IPS-11a (cell line): ENCODE results near the gene XPO1.
"Not testable (repeated sequence)": the region's sequence is repeated elsewhere in the genome, so short reads cannot be mapped to it uniquely, and the experiment has no call there.

Source experiments
- H3K4me3 ChIP-seq: one replicate; pipeline ENCODE4 v1.5.1; 2013; ENCODE audit warnings: low read depth, low read length, control low read depth

The XPO1 gene, protein sequence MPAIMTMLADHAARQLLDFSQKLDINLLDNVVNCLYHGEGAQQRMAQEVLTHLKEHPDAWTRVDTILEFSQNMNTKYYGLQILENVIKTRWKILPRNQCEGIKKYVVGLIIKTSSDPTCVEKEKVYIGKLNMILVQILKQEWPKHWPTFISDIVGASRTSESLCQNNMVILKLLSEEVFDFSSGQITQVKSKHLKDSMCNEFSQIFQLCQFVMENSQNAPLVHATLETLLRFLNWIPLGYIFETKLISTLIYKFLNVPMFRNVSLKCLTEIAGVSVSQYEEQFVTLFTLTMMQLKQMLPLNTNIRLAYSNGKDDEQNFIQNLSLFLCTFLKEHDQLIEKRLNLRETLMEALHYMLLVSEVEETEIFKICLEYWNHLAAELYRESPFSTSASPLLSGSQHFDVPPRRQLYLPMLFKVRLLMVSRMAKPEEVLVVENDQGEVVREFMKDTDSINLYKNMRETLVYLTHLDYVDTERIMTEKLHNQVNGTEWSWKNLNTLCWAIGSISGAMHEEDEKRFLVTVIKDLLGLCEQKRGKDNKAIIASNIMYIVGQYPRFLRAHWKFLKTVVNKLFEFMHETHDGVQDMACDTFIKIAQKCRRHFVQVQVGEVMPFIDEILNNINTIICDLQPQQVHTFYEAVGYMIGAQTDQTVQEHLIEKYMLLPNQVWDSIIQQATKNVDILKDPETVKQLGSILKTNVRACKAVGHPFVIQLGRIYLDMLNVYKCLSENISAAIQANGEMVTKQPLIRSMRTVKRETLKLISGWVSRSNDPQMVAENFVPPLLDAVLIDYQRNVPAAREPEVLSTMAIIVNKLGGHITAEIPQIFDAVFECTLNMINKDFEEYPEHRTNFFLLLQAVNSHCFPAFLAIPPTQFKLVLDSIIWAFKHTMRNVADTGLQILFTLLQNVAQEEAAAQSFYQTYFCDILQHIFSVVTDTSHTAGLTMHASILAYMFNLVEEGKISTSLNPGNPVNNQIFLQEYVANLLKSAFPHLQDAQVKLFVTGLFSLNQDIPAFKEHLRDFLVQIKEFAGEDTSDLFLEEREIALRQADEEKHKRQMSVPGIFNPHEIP (N-terminal part only)

DNA sequence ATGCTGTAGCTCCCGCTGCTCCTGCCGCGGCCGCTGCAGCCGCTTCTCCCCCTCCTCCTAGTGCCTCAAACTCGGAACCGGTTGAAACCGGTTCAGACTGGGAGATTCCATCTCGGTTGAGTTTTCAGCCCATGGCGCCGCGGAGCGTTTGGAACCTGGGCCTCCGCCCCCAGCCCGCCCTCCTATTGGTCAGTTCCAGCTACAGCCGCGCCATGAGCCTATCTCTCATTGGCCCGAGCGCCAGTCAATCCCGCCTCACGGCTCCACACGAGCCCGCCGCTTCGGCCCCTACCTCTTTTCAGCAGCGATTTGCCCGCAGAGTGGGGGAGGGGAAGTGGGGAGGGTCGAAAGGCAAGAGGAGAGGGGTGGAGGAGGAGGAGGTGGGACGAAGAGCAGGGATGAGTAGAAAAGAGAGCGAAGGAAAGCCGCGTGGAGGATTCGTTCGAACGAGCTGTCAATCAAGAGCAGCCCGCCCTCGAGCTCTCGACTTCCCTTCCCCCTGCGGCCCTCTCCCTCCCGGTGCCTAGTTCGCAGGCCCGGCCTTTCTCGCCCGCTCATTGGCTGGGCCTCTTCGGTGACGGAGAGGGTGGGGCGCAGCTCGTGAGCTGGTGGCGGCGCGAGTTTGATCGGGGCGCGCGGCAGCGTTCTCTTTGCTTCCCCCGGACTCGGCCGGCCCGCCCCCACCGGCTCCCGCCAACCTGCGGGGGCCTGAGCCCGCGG is at the start of gene XPO1:
XPO1 (minus strand) TSS at position 157 of the 720 bp plus-strand sequence. CDS start 4,459 bp downstream, outside the sequence.
- H3K4me3 ChIP-seq, result peak within 1 kb of the TSS; percentile 99

DNA sequence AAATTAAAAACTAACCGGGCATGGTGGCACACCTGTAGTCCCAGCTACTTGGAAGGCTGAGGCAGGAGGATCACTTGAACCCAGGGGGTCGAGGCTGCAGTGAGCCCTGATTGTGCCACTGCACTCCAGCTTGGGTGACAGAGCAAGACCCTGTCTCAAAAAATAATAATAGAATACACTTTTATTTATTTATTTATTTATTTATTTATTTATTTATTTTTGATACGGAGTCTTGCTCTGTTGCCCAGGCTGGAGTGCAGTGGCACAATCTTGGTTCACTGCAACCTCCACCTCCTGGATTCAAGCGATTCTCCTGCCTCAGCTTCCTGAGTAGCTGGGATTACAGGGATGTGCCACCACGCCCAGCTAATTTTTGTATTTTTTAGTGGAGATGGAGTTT is 48.8 kb upstream of the XPO1 start:
- H3K4me3 ChIP-seq, result not testable (repeated sequence)

DNA sequence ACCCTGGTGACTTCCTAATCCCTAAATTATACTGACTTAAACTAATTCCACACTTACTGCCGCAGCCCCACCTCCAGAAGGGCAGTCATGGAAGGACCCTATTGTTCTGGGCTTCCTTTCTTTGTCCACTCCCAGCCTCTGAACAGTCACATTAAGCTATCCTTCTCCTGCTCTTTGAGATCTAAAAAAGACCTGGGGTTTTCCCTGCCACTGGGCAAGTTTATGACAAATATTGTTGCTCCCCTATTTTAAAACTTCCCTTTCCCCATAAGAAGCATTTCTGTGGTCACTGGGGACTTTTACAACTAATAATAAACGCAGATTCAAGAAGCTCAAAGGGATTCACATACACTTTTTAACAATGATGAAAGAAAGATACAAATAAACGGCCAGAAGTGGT is 47.2 kb upstream of the XPO1 start:
- H3K4me3 ChIP-seq, result no peak overlapping the region

DNA sequence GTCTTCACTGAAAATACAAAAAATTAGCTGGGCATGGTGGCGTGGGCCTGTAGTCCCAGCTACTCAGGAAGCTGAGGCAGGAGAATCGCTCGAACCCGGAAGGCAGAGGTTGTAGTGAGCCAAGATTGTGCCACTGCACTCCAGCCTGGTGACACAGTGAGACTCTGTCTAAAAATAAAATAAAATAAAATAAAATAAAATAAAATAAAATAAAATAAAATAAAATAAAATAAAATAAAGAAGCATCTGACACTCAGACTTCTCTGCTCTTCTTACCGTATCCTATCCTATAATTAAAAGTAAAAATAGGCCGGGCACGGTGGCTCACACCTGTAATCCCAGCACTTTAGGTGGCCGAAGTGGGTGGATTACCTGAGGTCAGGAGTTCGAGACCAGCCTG is 46.2 kb upstream of the XPO1 start:
- not testable (repeated sequence) for H3K4me3 ChIP-seq

DNA sequence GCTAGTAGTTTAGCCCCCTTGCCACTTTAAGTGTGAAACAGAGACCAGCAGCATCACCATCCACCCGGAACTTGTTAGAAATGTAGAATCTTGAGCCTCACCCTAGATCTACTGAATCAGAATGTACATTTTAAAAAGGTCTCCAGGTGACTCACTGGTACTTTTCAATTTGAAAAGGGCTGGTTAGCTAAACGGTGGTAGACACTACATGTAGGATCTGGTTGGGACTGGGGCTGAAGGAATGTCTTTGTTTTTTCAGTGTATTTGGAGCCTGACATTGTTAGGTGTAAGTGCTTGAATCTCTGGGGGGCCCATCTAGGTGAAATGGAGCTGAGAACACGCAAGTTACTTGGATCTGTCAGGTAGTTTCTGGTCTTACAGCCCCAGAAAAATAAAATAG is 44.0 kb upstream of the XPO1 start:
- H3K4me3 ChIP-seq, result no peak overlapping the region

DNA sequence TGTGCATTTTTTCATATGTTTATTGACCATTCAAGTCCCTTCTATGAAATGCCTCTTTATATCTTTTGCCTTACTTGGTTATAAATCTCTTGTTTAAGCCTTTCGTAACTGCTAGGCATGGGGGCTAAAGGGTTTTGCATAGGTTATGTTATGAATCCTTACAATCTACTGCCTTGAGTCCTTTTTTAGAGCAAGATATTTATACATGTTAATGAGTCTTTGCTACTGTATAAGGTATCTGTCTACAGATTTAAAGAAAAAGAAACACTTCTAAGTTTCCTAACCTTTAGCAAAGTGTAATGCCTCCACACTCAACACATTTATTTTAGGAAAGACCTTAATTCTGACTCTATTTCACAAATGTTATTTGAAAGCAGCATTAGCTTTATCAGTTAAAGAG is 43.6 kb upstream of the XPO1 start:
- H3K4me3 ChIP-seq, result no peak overlapping the region

DNA sequence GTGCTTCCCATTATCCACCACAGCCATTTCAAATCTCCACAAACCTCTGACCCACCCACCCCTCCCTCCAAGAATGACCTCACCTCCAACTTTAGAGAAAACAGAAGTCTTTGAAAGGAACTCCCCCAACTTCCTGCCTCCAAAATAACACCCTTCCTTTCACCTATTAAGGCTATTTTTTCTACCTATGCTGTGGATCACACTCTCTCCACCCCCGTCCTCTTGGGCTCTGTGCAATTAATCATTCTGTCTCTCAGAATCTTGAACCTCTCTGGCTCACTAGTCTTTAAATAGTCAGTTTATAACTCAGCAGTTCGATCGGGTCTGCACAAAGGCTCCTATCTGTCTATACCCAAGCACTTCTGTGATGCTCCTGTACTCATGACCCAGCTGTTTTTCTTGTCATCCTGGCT is 37.3 kb upstream of the XPO1 start:
- H3K4me3 ChIP-seq, result no peak overlapping the region

DNA sequence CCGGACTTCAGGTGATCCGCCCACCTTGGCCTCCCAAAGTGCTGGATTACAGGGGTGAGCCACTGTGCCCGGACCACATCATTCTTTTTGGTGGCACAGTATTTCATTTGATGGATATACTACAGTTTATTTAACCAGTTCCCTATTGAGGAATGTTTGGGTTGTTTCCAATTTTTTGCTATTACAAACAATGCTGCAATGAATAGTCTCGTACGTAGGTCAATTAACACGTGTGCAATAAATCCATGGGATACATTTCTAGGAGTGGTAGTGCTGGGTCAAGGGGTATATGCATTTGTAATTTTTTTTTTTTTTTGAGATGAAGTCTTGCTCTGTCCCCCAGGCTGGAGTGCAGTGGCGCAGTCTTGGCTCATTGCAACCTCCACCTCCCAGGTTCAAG is 28.4 kb upstream of the XPO1 start:
- no peak overlapping the region for H3K4me3 ChIP-seq

DNA sequence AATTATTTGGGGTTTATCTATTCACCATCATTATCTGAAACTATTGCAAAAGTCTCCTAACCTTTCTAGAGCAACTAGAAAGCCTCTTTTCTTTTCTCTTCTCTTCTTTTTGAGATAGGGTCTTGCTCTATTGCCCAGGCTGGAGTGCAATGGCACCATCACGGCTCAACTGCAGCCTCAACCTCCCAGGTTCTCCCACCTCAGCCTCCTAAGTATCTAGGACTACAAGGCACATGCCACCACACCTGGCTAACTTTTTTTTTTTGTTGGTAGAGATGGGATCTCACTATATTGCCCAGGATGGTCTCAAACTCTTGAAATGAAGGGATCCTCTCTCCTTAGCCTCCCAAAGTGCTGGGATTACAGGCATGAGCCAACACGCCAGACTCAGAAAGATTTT is 24.5 kb upstream of the XPO1 start:
- no peak overlapping the region for H3K4me3 ChIP-seq

DNA sequence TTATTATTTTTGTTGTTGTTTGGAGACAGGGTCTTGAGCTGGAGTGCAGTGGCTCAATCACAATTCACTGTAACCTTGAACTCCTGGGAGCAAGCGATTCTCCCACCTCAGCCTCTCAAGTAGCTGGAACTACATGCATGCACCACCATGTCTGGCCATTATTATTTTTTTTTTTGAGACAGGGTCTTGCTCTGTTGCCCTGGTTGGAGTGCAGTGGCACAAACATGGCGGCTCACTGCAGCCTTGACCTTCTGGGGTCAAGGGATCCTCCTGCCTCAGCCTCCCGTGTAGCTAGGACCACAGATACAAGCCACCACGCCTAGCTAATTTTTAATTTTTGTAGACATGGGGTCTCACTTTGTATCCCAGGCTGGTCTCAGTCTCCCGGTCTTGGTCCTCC is 20.0 kb upstream of the XPO1 start:
- no peak overlapping the region for H3K4me3 ChIP-seq

DNA sequence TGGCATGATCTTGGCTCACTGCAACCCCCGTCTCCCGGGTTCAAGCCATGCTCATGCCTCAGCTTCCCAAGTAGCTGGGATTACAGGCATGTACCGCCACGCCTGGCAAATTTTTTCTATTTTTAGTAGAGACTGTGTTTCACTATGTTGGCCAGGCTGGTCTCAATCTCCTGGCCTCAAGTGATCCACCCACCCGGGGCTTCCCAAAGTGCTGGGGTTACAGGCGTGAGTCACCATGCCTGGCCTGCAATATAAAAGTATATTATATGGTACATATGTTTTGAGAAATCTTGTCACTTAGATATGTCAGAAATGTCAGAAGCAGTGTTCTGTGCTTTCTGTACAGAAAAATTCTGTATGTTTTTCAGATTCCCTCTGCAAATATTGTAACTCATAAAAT is 19.2 kb upstream of the XPO1 start:
- H3K4me3 ChIP-seq, result no peak overlapping the region

DNA sequence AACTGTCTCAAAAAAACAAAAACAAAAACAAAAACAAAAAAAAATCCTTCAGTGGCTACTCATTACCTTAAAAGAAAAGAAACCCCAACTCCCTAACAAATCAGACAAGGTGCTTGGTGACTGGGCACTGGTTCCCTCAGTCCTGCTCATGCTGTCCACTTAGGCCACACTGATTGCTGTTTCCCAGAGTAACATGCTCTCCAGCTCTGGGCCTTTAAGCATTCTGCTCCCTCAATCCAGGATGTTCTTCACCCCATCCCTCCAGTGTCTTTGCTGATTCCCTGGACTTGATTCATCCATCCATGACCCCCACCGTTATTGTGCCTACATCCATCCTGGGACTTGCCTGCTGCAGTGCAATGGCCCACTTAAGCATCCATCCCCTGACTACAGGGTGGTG is 16.4 kb upstream of the XPO1 start:
- H3K4me3 ChIP-seq, result no peak overlapping the region

DNA sequence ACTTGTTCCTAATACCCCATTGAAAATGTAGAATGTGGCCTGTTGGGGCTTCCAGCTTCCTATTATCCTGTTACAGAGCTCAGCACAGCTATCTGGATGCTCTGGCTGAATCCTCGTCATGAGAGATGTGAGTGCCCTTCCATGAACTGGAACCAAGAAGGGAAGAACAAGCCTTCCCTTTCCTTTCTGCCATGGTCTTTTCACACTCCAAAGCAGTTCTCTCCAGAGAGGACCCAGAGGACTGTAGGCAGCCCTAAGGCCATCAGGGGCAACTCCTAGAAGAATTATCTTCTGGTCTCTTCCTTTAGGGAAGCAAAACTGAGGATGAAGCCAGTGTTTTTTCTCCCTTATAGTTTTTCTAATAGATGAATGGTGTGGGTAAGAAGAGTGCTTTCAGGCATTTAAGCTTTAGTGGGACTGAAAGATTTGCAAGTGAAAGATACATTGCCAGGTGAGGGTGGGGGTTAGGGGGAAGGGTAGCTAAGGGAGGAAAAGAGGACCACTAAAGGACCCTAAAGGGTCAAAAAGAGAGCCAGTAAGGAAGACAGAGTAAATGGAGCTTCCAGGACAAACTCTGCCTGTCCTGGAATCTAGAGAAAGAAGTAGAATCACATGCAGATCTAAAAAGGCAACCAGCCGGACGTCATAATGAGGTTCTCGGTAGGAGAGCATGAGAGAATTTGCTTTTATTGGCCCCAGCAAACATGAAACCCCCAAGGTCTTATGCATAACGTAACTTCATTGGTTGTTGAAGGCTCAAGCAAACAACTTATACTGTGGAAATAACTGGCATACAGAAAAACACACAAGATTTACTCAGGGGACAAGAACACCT is 12.4 kb upstream of the XPO1 start:
- no peak overlapping the region for H3K4me3 ChIP-seq

DNA sequence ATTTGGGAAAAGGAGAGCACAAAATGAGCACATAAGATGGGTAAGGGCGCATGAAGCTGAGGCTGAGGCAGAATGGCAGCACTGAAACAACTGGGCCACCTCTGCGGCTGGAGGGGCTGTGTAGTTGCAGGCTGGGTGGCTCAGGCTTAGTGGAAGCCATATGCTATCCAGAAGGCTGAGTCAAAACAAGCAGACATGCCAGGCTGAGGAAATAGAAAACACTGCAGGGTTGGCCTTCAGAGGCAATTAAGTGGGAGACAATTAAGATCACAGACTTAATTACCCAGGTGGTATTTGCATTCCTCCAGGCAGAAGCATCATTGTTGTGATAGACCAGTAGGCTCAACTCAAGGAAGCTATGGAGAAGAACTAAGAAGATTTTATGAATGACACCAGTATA is 11.4 kb upstream of the XPO1 start:
- no peak overlapping the region for H3K4me3 ChIP-seq

DNA sequence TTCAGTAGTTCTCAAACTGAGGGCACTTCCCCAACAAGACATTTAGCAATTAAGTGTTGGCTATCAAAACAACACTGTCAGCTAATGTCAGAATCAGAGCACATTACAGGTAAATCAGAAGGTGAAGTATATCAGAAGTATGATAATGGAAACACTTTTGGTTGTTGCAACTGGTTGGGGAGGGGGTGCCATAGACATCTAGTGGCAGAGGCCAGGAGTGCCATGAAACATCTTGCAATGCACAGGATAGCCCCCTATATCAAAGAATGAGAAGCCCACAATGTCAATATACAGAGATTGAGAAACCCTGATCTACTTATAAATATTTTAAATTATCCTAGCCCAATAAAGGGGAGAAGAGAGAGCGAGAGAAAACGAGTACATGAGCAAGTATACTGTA is 4.9 kb upstream of the XPO1 start:
- no peak overlapping the region for H3K4me3 ChIP-seq

DNA sequence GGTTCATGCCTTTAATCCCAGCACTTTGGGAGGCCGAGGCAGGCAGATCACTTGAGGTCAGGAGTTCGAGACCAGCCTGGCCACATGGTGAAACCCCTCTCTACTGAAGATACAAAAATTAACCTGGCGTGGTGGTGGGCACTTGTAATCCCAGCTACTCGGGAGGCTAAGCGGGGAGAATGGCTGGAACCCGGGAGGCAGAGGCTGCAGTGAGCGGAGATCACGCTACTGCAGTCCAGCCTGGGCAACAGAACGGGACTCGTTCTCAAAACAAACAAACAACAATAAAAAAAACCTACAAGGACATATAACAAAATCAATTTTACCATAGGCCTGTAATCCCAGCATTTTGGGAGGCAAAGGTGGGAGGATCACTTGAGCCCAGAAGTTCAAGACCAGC is 2.0 kb upstream of the XPO1 start:
- H3K4me3 ChIP-seq, result not testable (repeated sequence)

DNA sequence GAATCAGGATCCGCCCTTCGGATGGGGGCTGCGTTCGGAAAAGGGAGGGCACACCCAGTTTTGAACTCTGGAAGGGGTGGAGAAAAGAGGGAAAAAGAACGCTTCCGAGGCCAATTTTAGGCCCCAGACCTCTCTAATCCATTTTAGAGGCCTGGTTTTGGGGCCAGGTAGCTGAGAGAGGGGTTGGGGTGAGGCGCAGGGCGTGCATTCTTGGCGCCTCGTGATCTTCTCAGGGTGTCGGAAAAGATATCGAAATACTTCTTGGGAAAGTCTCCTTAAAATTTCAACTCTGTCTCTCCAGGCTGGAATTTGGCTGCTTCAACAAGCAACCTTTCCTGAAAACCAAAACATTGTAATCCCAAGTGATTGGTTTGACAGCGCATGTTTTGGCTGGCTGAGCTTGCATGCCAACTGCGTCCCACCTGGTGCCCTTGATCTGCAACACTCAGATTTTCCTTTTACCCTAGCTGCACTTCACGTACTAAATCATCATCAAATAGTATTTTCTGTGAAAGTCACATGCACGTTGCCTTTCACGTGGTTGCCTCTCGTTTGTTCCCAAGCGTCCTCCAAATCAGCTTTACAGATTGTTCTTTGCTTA is 864 bp upstream of the XPO1 start:
- peak overlapping the region; percentile 34 for H3K4me3 ChIP-seq

DNA sequence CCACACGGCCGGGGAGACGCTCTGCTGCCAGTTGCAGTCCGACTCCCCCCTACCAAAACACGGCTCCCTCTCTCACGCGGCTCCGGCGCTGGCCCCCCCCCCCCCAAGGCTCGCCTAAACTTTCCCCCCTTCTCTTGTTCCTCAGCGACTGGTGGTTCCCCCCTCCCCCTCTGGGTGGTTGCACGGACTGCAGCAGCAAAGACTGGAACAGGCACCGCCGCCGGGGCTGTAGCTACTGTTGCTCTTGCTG is 281 bp downstream of the XPO1 start:
- H3K4me3 ChIP-seq, result peak overlapping the region; percentile 99

DNA sequence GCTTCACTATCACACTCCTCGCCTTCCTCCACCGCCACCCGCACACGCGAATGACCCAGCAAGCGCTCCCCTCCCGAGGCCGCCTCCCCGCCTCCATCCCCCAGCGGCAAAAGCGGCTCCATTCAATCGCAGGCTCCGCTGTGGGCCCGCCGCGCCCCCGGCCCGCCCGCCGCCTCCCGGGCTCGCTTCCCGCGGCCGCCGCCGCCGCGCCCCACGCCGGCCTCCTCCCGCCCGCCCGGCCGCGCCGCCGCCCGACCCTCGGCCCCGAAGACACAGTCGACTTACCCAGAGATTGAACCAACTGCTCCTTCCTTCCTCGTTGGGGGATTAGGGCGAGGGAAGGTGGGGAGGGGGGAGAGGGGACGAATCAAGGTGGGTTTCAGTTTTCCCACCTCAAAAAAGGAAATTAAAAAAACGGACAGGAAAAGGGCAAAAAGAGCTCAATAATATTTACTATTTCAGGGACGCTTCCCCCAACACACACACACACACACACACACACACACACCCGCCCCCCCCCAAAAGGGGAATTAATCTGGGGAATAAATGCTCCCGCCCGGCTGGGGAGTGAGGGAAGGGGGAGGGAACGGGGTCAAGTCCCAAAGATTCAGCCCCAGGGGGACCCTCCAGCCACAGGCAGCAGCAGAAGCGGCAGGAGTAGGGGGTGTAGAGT is 743 bp downstream of the XPO1 start:
- H3K4me3 ChIP-seq, result peak overlapping the region; percentile 99
